GM21576 (cell line): Measurements from ENCODE around the gene LRRC18.

Experiments
- ATAC-seq: cut with Tn5 transposase; IDR thresholded peaks from one replicate; pipeline ENCODE4 v1.9.1; 2021; ENCODE audit warnings: mild to moderate bottlenecking, moderate library complexity; ENCODE audit not compliant: unreplicated experiment

The LRRC18 gene

GRCh38 chr10:48884179-48885045 is 55.2 kb downstream of the LRRC18 start:
- no peak for ATAC-seq

- ATAC-seq = no peak
Observed at GRCh38 chr10:48883701-48884100, 55.9 kb downstream of the LRRC18 start.

- ATAC-seq = no peak
Observed at GRCh38 chr10:48882881-48883280, 56.8 kb downstream of the LRRC18 start.

GRCh38 chr10:48881937-48882336 is 57.7 kb downstream of the LRRC18 start:
- ATAC-seq = no peak

- no peak for ATAC-seq
Observed at GRCh38 chr10:48880016-48880705, 59.5 kb downstream of the LRRC18 start.

- ATAC-seq = no peak
Observed at GRCh38 chr10:48879451-48879850, 60.2 kb downstream of the LRRC18 start.

GRCh38 chr10:48878091-48878490 is 61.5 kb downstream of the LRRC18 start:
- no peak for ATAC-seq

GRCh38 chr10:48872234-48872633 is 67.4 kb downstream of the LRRC18 start:
- no peak for ATAC-seq
